HG02588 (cell line): ENCODE measurements around the gene MBD1.
"Not testable (repeated sequence)": the region's sequence is repeated elsewhere in the genome, so short reads cannot be mapped to it uniquely, and the experiment has no call there.

Experiments
- ATAC-seq: cut with Tn5 transposase; IDR thresholded peaks from one replicate; pipeline ENCODE4 v1.9.1; 2021; ENCODE audit warnings: mild to moderate bottlenecking, moderate library complexity; ENCODE audit not compliant: unreplicated experiment

MBD1 gene

GRCh38 chr18:50281295-50281971, at the start of gene MBD1:
Gene MBD1, minus strand, starts transcription at chr18:50281523. Its CDS starts 1,531 bp downstream, at chr18:50279992.
- ATAC-seq: peak; percentile 84

- no peak for ATAC-seq
Measured at GRCh38 chr18:50330176-50330575, 48.9 kb upstream of the MBD1 start.

- no peak for ATAC-seq
Measured at GRCh38 chr18:50327983-50328382, 46.7 kb upstream of the MBD1 start.

- ATAC-seq: peak; percentile 72
Measured at GRCh38 chr18:50320719-50321118, 39.4 kb upstream of the MBD1 start.

DNA sequence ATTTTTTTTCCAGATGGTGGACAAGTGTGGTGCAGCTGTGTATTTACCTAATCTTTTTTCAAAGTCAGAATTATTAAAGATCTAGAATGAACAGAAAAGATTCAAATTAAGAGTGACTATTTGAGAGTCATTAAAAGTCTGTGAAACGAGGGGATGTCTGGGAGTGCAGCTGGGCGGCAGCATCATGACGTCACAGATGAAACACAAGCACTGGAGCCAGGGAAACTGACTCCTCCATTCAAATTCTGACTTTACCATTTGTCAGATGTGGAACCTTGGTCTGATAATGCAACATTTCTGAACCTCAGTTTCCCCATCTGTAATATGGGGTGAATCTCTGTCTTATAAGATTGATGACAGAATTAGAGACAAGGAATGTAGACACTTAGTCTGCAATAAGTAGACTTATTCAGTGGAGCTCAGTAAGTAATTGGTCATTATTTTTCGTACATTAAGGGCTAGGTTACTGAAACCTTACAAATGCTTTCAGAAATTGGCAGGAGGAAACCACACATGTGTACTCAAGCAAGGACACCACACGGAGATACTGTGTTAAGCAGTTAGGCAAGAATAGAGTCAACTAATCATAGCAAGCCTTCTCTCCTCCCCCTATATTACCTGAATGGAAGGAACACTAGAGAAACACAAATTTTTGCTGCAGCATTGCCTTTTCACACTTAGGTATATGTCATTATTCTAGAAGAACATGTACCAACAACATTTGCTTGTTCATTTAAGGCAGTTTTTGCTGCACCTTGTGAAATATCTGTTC, 34.0 kb upstream of the MBD1 start:
- ATAC-seq: peak; percentile 69

DNA sequence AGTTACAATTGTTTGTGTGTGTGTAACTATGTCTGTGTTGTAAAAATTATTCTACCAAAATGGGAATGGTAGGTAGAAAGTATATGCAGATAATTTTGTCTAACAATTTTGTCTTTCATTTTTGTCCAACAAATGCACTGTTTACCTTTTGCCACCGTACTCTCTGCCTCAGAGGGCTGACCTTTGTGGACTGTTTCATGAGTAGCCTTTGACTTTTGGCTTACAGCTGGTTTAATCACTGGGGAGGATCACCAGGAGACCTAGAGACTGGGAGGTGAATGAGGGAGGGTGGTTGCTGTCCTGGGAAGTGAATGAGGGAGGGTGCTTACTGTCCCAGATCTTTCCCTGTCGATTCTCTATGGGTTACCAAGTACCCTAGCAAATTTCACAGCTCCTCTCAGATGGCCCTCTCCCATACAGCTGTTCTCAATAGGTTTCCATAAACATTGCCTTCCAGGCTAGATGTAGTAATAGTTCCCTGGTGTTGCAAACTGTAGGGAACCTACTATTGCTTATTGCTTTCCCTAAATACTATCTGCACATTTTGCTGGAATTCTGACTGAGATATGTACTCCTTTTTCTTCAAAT, 32.6 kb upstream of the MBD1 start:
- ATAC-seq: no peak

- peak; percentile 30 for ATAC-seq
Measured at GRCh38 chr18:50313031-50313607, 31.8 kb upstream of the MBD1 start.

DNA sequence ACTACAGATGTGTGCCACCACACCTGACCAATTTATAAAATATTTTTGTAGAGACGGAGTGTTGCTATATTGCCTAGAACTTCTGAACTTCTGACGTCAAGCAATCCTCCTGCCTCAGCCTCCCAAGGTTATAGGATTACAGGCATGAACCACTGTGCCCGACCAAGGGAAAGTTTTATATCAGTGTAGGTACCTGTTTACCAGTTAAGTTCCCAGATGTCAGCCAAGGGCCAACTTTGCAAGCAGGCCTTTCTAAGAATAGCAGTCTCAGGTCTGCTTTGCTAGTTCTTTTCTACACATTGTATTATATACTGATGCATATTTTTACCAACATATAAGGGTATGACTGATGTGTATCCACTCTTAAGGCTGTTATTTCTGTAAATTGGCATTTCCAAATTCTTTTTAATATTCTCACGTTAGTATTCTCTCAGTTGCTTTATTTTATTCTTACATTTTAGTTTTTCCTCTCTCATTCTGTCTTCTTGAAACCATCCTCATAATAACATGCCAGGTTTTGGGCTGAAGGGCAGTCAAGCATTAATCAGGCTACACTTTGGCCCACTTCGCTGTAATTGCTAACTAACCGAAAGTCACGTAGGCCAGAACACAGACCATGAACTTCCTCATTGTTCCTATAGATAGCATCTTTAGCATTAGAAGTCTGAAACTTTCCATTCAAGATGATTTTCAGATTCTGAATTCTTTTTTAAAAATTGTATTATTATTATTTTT, 31.1 kb upstream of the MBD1 start:
- ATAC-seq: peak; percentile 72

- no peak for ATAC-seq
Measured at GRCh38 chr18:50311650-50312049, 30.3 kb upstream of the MBD1 start.

GRCh38 chr18:50310080-50310479, 28.8 kb upstream of the MBD1 start:
- no peak for ATAC-seq

DNA sequence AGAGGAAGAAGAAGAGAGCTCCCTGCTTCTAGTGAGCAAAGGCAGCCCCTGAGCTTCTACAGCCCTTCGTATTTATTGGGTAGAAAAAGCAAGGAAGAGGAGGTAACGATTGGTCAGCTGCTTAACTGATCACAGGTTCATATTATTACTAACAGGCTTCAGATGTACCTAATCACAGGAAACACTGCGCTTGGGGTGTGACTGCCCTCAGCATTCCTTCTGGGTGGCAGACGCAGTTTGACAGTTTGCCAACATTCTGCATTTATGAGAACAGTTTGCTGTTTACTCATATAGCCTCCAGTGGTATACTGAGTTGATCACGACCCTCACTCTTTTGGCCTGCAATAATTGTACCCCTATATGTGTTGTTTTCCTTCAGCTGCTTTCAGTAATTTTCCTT, 27.5 kb upstream of the MBD1 start:
- not testable (repeated sequence) for ATAC-seq

DNA sequence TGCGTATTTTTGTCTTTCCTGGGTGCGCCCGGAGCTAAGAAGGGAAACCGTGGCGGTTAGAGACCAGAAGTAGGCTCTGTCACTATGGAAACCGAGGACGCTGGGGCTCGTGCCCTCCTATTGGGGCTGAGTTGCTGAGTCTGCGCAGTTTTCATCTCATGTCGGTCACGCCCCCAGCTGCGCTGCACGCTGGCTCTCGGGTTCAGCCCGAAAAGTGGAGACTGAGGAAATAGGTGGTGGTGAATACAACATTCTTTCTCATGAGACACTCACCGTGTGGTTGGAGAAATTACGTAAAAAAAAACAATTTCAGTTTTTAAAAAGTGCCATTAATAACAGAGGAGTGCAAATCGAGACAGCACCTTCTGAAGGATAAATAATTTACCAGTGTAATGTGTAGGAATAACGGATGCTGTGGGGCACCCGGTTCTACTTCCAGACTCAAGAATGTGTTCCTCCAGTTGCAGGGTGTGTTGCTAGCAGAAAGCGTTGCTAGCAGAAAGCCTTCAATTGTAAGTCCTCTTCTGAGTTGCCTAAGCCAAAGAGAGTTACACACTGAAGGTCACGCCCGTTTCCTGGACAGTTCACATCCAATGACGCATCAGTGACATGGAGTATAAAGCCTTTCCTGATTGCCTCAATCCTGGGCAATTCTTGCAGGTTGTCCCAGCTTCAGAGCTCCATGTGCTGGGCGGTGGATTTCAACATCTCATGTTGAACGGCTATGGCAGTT, 26.6 kb upstream of the MBD1 start:
- ATAC-seq: peak; percentile 91

GRCh38 chr18:50307400-50307737, 26.0 kb upstream of the MBD1 start:
- ATAC-seq: no peak

- no peak for ATAC-seq
Measured at GRCh38 chr18:50306944-50307343, 25.6 kb upstream of the MBD1 start.

GRCh38 chr18:50301074-50301473, 19.8 kb upstream of the MBD1 start:
- no peak for ATAC-seq

GRCh38 chr18:50299626-50300388, 18.5 kb upstream of the MBD1 start:
- no peak for ATAC-seq

- ATAC-seq: no peak
Measured at GRCh38 chr18:50298443-50299284, 17.3 kb upstream of the MBD1 start.

- peak; percentile 100 for ATAC-seq
Measured at GRCh38 chr18:50297621-50298442, 16.5 kb upstream of the MBD1 start.
